ENCODE results near the gene PACS1. TPM values are rescaled to one million over a fixed set of nuclear protein-coding genes. Genes with fewer than 3 reads are reported as not detected.
A peak's percentile ranks its signal among the peaks of the same experiment; 100 is the strongest.
"Not testable (repeated sequence)": the region's sequence is repeated elsewhere in the genome, so short reads cannot be mapped to it uniquely, and the experiment has no call there.

The PACS1 gene
- total RNA-seq, 1 experiment from 2014 or later: 30.0 TPM

DNA sequence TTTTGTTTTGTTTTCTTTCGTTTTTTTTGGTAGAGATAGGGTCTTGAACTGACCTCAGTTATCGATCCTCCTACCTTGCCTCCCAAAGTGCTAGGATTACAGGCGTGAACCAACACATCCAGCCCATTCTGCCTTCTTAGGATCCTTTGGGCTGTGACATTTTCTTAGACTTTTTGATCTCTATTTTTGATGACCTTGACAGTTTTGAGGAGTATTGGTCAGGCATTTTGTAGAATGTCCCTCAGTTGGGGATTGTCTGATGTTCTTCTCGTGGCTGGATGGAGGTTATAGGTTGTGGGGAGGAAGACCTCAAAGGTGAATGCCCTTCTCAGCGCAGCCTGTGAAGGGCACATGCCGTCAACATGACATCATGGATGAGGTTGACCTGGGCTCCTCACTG lies 178.8 kb downstream of the PACS1 start:
- no peak for DNase-seq (ENCODE audit: low read depth)

GRCh38 chr11:66251809-66252208 lies 181.7 kb downstream of the PACS1 start:
- DNase-seq (ENCODE audit: low read depth): no peak

- DNase-seq (ENCODE audit: low read depth): not testable (repeated sequence)
These were observed 183.0 kb downstream of the PACS1 start for GRCh38 chr11:66253081-66253480.

DNA sequence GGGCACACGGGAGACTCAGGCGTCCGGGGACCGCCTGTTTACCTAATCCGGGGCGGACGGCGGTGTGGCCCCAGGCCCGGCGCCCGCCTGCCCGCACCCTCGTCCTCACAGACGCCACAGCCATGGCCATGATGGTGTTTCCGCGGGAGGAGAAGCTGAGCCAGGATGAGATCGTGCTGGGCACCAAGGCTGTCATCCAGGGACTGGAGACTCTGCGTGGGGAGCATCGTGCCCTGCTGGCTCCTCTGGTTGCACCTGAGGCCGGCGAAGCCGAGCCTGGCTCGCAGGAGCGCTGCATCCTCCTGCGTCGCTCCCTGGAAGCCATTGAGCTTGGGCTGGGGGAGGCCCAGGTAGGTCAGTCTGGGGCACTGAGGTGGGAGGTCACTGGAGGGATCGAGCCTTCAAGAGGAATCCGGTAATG lies 188.4 kb downstream of the PACS1 start:
- no peak for DNase-seq (ENCODE audit: low read depth)

- DNase-seq (ENCODE audit: low read depth): no peak
These were observed 189.2 kb downstream of the PACS1 start for GRCh38 chr11:66259225-66259624.

- DNase-seq (ENCODE audit: low read depth): peak; percentile 53
These were observed 189.9 kb downstream of the PACS1 start for GRCh38 chr11:66259956-66260355.

DNA sequence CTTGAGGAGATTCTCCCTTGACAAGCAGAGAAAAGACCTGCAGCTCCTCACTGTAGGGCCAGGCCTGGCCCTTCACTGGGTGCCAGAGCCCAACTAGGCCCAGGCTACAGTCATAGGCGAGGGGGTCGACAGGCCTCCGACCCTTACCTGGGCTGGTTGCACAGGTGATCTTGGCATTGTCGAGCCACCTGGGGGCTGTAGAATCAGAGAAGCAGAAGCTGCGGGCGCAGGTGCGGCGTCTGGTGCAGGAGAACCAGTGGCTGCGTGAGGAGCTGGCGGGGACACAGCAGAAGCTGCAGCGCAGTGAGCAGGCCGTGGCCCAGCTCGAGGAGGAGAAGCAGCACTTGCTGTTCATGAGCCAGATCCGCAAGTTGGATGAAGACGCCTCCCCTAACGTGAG lies 191.5 kb downstream of the PACS1 start:
- DNase-seq (ENCODE audit: low read depth): no peak

DNA sequence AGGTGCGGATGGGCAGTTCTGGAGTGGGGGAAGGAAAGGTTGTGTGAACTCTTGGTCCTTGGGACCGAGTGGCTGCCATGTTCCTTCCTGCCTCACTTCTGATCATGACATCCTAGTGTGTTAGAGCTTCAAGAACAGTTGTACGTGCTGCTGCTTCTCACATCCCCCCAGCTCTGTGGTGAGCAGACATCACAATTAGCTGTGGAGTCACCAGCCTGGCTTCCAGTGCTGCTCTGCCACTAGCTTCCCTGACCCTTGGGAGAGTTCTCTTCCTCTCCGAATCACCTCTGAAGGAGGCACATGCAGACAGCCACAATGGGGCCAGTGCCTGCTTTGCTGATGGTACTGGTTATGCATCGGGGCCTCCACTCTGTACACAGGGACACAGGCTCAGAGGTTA lies 192.1 kb downstream of the PACS1 start:
- no peak for DNase-seq (ENCODE audit: low read depth)

DNA sequence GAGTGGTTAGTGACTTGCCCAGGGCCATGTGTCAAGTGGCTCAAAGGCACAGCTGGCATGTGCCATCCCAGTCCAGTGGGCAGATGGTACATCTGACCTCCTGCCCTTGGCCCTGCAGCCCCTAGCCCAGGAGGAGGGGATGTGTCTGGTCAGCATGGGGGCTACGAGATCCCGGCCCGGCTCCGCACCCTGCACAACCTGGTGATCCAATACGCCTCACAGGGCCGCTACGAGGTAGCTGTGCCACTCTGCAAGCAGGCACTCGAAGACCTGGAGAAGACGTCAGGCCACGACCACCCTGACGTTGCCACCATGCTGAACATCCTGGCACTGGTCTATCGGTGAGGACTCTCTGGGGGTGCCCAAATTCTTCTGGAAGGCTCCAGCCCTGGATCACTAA lies 192.6 kb downstream of the PACS1 start:
- no peak for DNase-seq (ENCODE audit: low read depth)

- DNase-seq (ENCODE audit: low read depth): no peak
These were observed 193.2 kb downstream of the PACS1 start for GRCh38 chr11:66263231-66263630.

- DNase-seq (ENCODE audit: low read depth): no peak
These were observed 193.7 kb downstream of the PACS1 start for GRCh38 chr11:66263785-66264184.

GRCh38 chr11:66264383-66264782 lies 194.3 kb downstream of the PACS1 start:
- DNase-seq (ENCODE audit: low read depth): no peak

GRCh38 chr11:66264914-66265313 lies 194.8 kb downstream of the PACS1 start:
- no peak for DNase-seq (ENCODE audit: low read depth)

DNA sequence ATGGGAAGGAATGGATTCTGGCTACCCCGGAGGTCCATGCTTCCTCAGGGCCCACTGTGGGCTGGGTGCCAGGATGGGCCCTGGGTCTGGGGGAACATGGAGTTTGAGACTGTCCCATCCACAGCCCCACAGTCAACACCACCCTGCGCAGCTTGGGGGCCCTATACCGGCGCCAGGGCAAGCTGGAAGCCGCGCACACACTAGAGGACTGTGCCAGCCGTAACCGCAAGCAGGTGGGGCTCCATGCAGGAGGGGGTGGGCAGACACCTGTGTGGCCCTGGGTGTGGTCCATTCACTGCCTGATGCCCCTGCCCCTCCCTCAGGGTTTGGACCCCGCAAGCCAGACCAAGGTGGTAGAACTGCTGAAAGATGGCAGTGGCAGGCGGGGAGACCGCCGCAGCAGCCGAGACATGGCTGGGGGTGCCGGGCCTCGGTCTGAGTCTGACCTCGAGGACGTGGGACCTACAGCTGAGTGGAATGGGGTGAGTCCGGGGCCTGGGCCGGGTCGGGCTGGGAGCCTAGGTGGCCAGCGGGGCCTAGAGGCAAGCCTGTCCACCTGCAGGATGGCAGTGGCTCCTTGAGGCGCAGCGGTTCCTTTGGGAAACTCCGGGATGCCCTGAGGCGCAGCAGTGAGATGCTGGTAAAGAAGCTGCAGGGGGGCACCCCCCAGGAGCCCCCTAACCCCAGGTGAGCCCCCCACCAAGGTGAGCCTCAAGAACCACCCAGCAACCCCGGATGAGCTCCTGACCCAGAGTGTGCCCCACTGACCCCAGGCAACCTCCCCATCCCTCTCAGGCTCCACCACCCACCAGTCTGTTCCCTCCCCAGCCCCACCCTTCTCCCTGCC lies 195.7 kb downstream of the PACS1 start:
- no peak for DNase-seq (ENCODE audit: low read depth)

GRCh38 chr11:66266378-66267038 lies 196.4 kb downstream of the PACS1 start:
- no peak for DNase-seq (ENCODE audit: low read depth)

DNA sequence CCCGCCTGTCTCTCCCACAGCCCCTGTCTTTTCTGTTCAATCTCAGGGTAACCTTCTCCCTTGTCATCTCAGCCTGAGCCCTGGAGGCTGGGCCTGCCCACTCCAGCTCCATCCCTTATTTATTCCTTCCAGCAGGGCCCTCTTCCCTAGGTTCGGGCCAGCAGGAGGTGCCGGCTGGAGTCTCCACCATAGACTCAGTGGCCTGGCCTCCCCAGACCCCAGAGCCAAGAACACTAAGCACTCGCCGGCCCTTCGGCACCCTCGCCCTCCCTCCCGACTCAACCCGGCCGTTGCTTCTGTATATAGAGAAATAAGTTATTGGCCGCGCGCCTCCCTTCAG lies 196.9 kb downstream of the PACS1 start:
- no peak for DNase-seq (ENCODE audit: low read depth)

DNA sequence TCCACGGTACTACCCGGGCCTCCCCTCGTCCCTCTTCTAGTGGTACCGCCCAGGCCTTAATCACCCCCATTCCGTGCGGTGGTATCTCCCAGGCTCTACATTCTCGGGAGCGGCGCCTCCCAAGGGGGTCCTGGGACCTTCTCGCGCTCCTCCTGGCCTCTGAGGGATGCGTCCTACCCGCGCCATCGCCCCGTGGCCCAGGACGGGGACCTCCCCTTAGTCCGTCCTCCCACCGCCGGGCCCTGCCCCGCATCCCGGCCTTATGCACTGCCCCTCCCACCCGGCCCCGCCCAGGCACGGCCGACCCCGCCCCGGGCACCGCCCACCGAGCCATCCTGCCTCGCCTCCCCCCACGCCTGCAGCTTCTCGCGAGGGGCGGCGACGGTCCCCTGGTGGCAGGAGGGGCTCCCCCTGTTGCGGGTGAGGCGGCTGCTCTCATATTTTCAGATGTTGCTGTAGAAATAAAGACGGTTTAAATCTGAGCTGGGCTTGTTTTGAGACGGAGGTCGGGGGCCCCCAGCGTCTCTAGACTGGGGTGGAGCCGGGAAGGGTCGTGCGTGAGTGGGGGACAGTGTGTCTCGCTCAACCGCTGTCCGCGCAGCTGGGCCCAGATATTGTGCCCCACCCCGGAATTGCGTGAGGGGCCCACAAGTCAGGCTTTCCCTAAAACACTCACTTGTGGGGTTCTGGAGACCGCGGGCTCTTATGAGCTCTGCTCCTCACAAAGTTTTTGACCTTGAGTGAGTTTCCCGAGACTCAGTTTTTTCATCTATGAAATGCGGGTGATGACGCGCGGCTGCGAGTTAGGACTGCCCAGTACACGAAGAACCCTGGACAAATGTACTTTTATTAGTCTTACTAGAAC lies 197.5 kb downstream of the PACS1 start:
- peak; percentile 79 for DNase-seq (ENCODE audit: low read depth)

DNA sequence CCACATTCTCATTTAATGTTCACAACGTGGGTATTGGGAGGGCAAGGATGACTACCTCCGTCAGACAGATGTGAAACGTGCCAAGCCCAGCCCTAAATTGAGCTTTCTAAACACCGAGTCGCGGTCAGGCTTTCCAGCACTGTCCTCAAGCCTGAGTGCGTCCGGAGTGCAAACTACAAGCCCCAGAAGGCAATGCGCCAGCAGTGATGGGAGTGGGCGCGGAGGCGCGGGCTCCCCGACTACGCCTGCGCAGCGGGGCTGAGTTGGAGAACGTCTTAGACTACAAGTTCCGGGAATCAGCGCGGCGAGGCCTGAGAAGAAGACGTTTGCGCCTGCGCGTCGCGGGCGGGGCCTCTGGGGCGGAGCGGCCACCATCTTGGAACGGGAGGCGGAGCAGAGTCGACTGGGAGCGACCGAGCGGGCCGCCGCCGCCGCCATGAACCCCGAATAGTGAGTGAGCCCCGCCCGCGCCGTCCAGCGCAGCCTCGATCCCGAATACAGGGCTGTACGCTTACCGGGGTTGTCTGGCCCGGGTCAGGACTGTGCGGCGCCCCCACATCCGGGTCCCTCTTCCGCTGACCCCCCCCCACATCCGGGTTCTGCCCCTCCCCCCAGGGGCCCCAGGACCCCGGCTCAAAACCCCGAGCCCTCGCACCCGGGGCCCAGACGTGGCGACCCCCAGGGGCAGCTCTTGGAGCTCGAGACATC lies 198.3 kb downstream of the PACS1 start, which contains the start of gene RAB1B:
TSS of gene RAB1B (plus strand) at position 396 of the 708 bp plus-strand sequence. CDS start at position 437, 41 bp downstream.
- peak; percentile 99 for DNase-seq (ENCODE audit: low read depth)

GRCh38 chr11:66268952-66269905 lies 199.2 kb downstream of the PACS1 start:
- peak; percentile 61 for DNase-seq (ENCODE audit: low read depth)

GRCh38 chr11:66271816-66272215 lies 201.7 kb downstream of the PACS1 start:
- DNase-seq (ENCODE audit: low read depth): no peak

Measured in LHCN-M2 (cell line).